C1 segment of cervical spinal cord (tissue), 14 donors: Measurements from ENCODE around the gene ARHGEF39.
"Not testable (repeated sequence)": the region's sequence is repeated elsewhere in the genome, so short reads cannot be mapped to it uniquely, and the experiment has no call there.

ENCODE experiments used
- DNase-seq, 14 donors: peaks; one replicate each; lab custom pipeline; 2025; lab: John Stamatoyannopoulos, UW

ARHGEF39 gene

DNA sequence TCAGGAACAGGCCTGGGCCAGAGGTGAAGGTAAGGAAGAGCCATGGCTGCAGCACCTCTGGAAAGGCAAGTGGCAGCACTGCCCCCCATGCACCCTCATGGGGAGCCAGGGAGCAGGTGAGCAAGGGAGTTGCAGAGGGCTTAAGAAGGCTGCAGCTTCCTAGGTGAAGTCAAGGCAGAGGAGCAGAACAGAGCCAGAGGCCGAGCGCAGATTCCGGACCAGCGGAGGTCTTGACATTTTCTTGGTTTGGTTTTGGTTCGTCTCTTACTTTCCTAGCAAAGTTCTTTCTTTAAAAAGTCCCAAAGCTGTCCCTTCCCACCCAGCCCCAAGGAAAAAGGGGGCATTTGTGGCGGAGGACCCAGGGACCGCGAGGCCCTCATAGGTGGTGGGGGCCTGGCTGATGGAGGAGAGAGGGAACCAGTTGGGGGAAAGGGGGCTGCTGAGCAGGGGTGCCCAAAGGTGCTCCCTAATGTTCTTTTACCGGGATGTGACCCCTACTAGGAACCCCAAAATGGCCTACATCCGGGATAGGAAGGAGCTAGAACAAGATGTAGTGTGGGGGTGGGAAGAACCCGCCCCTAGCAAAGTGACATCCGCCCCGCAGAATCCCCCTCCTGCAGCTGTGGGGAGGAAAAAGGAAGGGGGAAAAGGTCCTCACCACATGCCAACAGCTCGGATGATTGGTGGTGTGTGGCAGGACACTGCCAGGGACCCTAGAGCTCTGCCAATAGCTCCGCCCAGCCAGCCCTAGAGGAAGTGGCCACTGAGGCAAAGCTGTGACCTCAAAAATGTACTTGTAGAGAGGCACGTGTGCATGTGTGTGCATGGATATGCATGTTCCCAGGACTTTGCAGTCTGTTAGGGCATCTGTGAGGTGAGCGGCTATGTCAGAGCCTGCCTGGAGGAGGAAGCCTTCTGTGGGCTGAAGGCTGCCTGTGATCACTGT, 45.9 kb downstream of the ARHGEF39 start:
- DNase-seq, result no peak

DNA sequence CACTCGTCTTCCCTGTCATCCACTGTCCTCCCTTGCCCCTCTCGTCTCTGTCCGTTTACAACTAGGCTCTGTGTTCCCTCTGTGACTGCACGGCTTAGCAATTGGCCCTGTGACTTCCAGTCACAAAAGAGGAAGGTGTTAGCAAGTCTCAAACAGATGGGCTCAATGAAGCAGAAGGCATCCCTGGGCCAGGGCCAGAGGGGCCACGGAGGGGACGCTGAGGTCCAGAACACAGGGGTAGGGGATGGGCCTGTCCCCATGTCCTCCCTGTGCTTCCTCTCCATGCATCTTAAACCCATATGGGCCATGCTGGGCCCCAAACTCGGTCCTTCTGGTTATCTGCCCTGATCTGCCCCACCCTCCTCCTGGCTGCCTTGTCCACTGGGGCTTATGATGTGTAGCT, 46.7 kb downstream of the ARHGEF39 start, which contains the start of gene CD72:
Gene CD72 (minus strand): TSS at position 89 of the 403 bp plus-strand sequence. CDS start 110 bp downstream, outside the sequence.
- peak in 2 of 14 donors; percentile 10 to 68 for DNase-seq

DNA sequence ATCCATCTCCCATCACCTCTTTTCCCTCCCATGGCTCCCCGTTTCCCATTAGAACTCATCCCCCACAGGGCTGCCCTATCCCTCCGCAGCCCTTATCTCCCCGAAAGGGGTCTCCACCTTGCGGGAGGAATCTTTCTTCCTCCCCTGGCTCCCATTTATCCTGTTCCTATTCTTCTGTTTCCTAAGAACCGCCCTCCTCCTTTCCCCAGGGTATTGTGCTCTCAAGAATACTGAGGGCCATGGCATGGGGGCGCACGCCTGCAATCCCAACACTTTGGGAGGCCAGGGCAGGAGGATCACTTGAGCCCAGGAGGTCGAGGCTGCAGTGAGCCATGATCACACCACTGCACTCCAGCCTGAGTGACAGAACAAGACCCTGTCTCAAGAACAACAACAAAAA, 47.4 kb downstream of the ARHGEF39 start:
- DNase-seq, result no peak

- peak in 4 of 14 donors; percentile 3 to 22 (median 14) for DNase-seq
Observed at GRCh38 chr9:35616681-35617459, 48.1 kb downstream of the ARHGEF39 start.

GRCh38 chr9:35615981-35616680, 48.9 kb downstream of the ARHGEF39 start:
- DNase-seq, result no peak

- DNase-seq, result no peak
Observed at GRCh38 chr9:35612843-35613242, 52.2 kb downstream of the ARHGEF39 start.

DNA sequence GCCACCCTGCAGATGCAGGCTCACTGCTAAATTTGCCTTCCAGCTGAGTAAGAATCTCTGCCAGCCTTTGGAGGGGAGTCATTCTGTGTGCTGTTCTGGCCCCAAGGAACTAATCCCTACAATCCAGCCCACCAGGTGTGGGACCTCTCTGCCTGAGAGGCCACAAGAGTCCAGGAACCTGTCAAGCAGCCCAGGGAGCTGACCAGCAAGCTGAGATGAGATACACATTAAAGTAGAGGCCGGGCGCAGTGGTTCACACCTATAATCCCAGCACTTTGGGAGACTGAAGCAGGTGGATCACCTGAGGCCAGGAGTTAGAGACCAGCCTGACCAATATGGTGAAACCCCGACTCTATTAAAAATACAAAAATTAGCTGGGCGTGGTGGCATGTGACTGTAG, 52.9 kb downstream of the ARHGEF39 start:
- DNase-seq, result not testable (repeated sequence)

- peak in 4 of 14 donors; percentile 7 to 12 (median 10) for DNase-seq
Observed at GRCh38 chr9:35611230-35611797, 53.7 kb downstream of the ARHGEF39 start.

DNA sequence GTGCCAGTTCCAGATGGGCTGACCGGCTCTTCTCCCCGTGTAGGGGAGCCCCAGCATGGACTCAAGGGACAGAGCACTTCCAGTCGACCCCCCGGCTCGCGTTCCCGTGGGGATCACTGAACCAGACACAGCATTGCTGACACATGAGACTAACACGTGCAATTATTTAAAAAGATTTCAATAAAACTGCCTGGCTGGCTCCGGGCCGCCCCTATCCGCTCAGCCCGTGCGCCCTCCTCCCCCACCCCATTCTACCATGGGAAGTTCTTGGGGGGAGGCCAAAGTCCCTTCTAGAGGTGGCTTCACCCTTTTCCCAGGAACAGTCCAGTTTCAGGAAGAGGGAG, 55.2 kb downstream of the ARHGEF39 start:
- DNase-seq, result no peak
